Amniotic stem cell (primary cell): ENCODE measurements around the gene RBFOX2.
A peak's percentile ranks its signal among the peaks of the same experiment; 100 is the strongest.
"Not testable (repeated sequence)": the region's sequence is repeated elsewhere in the genome, so short reads cannot be mapped to it uniquely, and the experiment has no call there.

ENCODE experiments used
- DNase-seq: peaks from one replicate; lab custom pipeline; 2025; lab: John Stamatoyannopoulos, UW

Gene RBFOX2

GRCh38 chr22:35736166-35736565 lies 292.5 kb downstream of the RBFOX2 start:
- DNase-seq, result no peak

GRCh38 chr22:35735542-35735941 lies 293.1 kb downstream of the RBFOX2 start:
- DNase-seq, result no peak

- DNase-seq, result no peak
These were observed 294.2 kb downstream of the RBFOX2 start for GRCh38 chr22:35734517-35734827.

- no peak for DNase-seq
These were observed 294.7 kb downstream of the RBFOX2 start for GRCh38 chr22:35733791-35734516.

- no peak for DNase-seq
These were observed 295.6 kb downstream of the RBFOX2 start for GRCh38 chr22:35733036-35733435.

GRCh38 chr22:35732116-35732515 lies 296.5 kb downstream of the RBFOX2 start:
- DNase-seq, result no peak

- no peak for DNase-seq
These were observed 297.3 kb downstream of the RBFOX2 start for GRCh38 chr22:35731321-35731720.

GRCh38 chr22:35729309-35729698 lies 299.3 kb downstream of the RBFOX2 start:
- DNase-seq, result no peak

- DNase-seq, result no peak
These were observed 299.9 kb downstream of the RBFOX2 start for GRCh38 chr22:35728639-35729308.

- no peak for DNase-seq
These were observed 301.2 kb downstream of the RBFOX2 start for GRCh38 chr22:35727436-35727835.

GRCh38 chr22:35726933-35727332 lies 301.7 kb downstream of the RBFOX2 start:
- DNase-seq, result no peak

- DNase-seq, result no peak
These were observed 302.2 kb downstream of the RBFOX2 start for GRCh38 chr22:35726398-35726797.

GRCh38 chr22:35725521-35725920 lies 303.1 kb downstream of the RBFOX2 start:
- no peak for DNase-seq

GRCh38 chr22:35721960-35722359 lies 306.7 kb downstream of the RBFOX2 start:
- no peak for DNase-seq

- no peak for DNase-seq
These were observed 309.3 kb downstream of the RBFOX2 start for GRCh38 chr22:35719212-35719875.

GRCh38 chr22:35717572-35717971 lies 311.1 kb downstream of the RBFOX2 start, which contains the start of gene APOL5:
TSS of gene APOL5 (plus strand) at chr22:35717872. CDS start at chr22:35717872, 0 bp downstream.
- no peak for DNase-seq

- DNase-seq, result no peak
These were observed 316.0 kb downstream of the RBFOX2 start for GRCh38 chr22:35712672-35713071.

- no peak for DNase-seq
These were observed 317.3 kb downstream of the RBFOX2 start for GRCh38 chr22:35711336-35711735.

- DNase-seq, result no peak
These were observed 319.7 kb downstream of the RBFOX2 start for GRCh38 chr22:35708917-35709316.

GRCh38 chr22:35708453-35708852 lies 320.2 kb downstream of the RBFOX2 start:
- no peak for DNase-seq

- peak; percentile 76 for DNase-seq
These were observed 323.5 kb downstream of the RBFOX2 start for GRCh38 chr22:35705141-35705540.

GRCh38 chr22:35703861-35704584 lies 324.6 kb downstream of the RBFOX2 start:
- DNase-seq, result no peak

GRCh38 chr22:35699852-35700251 lies 328.8 kb downstream of the RBFOX2 start:
- not testable (repeated sequence) for DNase-seq
